ENCODE measurements around the gene S1PR4. TPM values are rescaled to one million over a fixed set of nuclear protein-coding genes. Genes with fewer than 3 reads are reported as not detected.

S1PR4 gene
- total and polyA plus RNA-seq, 9 of the 15 experiments (the other 6 are each of a cell fraction or from before 2014, with no cell fraction given), result 0.27 TPM; not detected in 8

- WGBS (ENCODE audit: insufficient coverage, low coverage, missing lambda C conversion rate), result 93% methylated on average over 22 of the region's 35 CpGs
- no peaks in the 10 kb centered on the region for H3K9me1 ChIP-seq (ENCODE audit: control insufficient read depth, insufficient read depth, low read length)
Observed at GRCh38 chr19:3204646-3205275, 26.2 kb downstream of the S1PR4 start.

DNA sequence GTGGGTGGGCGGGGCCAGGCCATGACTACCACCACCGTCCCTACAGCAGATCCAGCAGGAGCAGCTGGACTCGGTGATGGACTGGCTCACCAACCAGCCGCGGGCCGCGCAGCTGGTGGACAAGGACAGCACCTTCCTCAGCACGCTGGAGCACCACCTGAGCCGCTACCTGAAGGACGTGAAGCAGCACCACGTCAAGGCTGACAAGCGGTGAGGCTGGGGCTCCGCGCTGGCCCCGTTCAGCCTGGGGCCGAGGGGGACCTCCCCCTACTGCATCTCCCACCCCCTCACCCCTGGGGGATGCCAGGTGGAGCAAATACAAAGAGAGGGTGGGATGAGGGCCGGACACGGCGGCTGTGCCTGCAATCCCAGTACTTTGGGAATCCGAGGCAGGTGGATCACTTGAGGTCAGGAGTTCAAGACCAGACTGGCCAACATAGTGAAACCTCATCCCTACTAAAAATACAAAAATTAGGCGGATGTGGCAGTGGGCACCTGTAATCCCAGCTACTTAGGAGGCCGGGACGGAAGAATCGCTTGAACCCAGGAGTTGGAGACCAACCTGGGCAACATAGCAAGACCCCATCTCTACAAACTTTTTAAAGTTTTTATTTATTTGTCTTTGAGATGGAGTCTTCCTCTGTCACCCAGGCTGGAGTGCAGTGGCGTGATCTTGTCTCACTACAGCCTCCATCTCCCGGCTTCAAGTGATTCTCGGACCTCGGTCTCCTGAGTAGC lies 27.8 kb downstream of the S1PR4 start:
- 94% methylated on average over 18 of the region's 28 CpGs for WGBS (ENCODE audit: insufficient coverage, low coverage, missing lambda C conversion rate)
- ChIA-PET POLR2A (no interaction called here), CTCF (ENCODE audit: low intra/inter-chr PET ratio) (no interaction called here)
- Histone ChIP-seq H3K27me3 (ENCODE audit: control insufficient read depth in 2 of 2, insufficient read depth in 2 of 2, low read length in 2 of 2) (no peaks in the 10 kb centered on the region), H3K9ac (ENCODE audit: insufficient read depth in 1 of 2, low read depth in 2 of 2, low read length in 2 of 2) (no peak overlapping the region; a peak in 1 of 4 replicates), H3K4me2 (ENCODE audit: insufficient read depth, low read length) (no peak overlapping the region), H3K27ac (ENCODE audit: extremely low read depth, low read depth, low read length) (no peak overlapping the region), H2AFZ (ENCODE audit: low read depth, low read length) (no peak overlapping the region), H3K79me2 (ENCODE audit: control insufficient read depth, insufficient read depth, low read length) (no peaks in the 10 kb centered on the region), H3K9me3 (replicated peaks; ENCODE audit: control insufficient read depth, insufficient read depth, low read depth, low read length) (no peaks in the 10 kb centered on the region), H3K36me3 (ENCODE audit: control insufficient read depth, insufficient read depth, low read length) (peaks cover 70% of the 10 kb centered on the region; the same call in 2 of the 3 replicates), H3K4me1 (replicated peaks in 1 of 2; ENCODE audit: control insufficient read depth in 2 of 2, insufficient read depth in 2 of 2, low read length in 2 of 2) (peaks cover 0 to 59% of the 10 kb centered on the region in 2 experiments; a peak in 2 of 5 replicates), H3K4me3 (no peak overlapping the region), H4K20me1 (replicated peaks; ENCODE audit: control insufficient read depth, insufficient read depth, low read length) (0 out of 2 replicates have a peak, but pooled peaks cover 10% of the 10 kb centered on the region), H3K9me1 (ENCODE audit: control insufficient read depth, insufficient read depth, low read length) (peaks cover 3% of the 10 kb centered on the region)
- intact Hi-C loops (cut with micrococcal nuclease) (no loop called here), in situ Hi-C loops (cut with MboI) (no loop called here)
- DNase-seq (ENCODE audit: extremely low read depth in 1 of 4, low spot score in 3 of 4) (no peak), FAIRE-seq (no peak), ATAC-seq (no peak)
- BruUV-seq (replicated peaks), result no TSS peak
- TF ChIP-seq ZNF324 (CRISPR knock-in tag; IDR thresholded peaks at IDR 0.05) (no peak), POLR2G (IDR thresholded peaks at IDR 0.05; ENCODE audit: low read depth, low read length) (0 out of 2 replicates have a peak, but pooled peaks have one; percentile 10), DLX4 (CRISPR knock-in tag; IDR thresholded peaks at IDR 0.05) (no peak), ZFP91 (CRISPR knock-in tag; IDR thresholded peaks at IDR 0.05) (no peak), BACH1 (tag; IDR thresholded peaks at IDR 0.05) (no peak), ZNF121 (CRISPR knock-in tag; conservative IDR thresholded peaks at IDR 0.05) (peak; percentile 68)
- TF ChIP-seq, protein P1, sequence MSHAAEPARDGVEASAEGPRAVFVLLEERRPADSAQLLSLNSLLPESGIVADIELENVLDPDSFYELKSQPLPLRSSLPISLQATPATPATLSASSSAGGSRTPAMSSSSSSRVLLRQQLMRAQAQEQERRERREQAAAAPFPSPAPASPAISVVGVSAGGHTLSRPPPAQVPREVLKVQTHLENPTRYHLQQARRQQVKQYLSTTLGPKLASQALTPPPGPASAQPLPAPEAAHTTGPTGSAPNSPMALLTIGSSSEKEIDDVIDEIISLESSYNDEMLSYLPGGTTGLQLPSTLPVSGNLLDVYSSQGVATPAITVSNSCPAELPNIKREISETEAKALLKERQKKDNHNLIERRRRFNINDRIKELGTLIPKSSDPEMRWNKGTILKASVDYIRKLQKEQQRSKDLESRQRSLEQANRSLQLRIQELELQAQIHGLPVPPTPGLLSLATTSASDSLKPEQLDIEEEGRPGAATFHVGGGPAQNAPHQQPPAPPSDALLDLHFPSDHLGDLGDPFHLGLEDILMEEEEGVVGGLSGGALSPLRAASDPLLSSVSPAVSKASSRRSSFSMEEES (CRISPR knock-in tag; IDR thresholded peaks at IDR 0.05), result no peak

More at GRCh38 chr19:3204646-3205275, 26.2 kb downstream of the S1PR4 start:
- no peaks in the 10 kb centered on the region for H3K27me3 ChIP-seq (ENCODE audit: control insufficient read depth in 2 of 2, insufficient read depth in 2 of 2, low read length in 2 of 2)
- DNase-seq (ENCODE audit: extremely low read depth in 1 of 4, low spot score in 3 of 4) (no peak), ATAC-seq (no peak), FAIRE-seq (no peak)
- in situ Hi-C loops (cut with MboI) (no loop called here), intact Hi-C loops (cut with micrococcal nuclease) (no loop called here)
- CTCF ChIA-PET (ENCODE audit: low intra/inter-chr PET ratio), result no interaction called here
- peaks cover 83% of the 10 kb centered on the region; the same call in 2 of the 3 replicates for H3K36me3 ChIP-seq (ENCODE audit: control insufficient read depth, insufficient read depth, low read length)
- TF ChIP-seq SMARCB1 (IDR thresholded peaks at IDR 0.05; ENCODE audit: insufficient read length, low read depth) (no peak), RBFOX2 (IDR thresholded peaks at IDR 0.05; ENCODE audit: low read depth, low read length) (0 out of 2 replicates have a peak, but pooled peaks have one; percentile 3)
- H4K20me1 ChIP-seq (replicated peaks; ENCODE audit: control insufficient read depth, insufficient read depth, low read length), result 0 out of 2 replicates have a peak, but pooled peaks cover 2% of the 10 kb centered on the region
- H3K9ac ChIP-seq (ENCODE audit: insufficient read depth in 1 of 2, low read depth in 2 of 2, low read length in 2 of 2), result no peak overlapping the region; a peak in 1 of 4 replicates
- H3K4me2 ChIP-seq (ENCODE audit: insufficient read depth, low read length), result no peak overlapping the region
- no peaks in the 10 kb centered on the region for H3K79me2 ChIP-seq (ENCODE audit: control insufficient read depth, insufficient read depth, low read length)
- H3K4me3 ChIP-seq, result no peak overlapping the region
- no peaks in the 10 kb centered on the region for H3K9me3 ChIP-seq (replicated peaks; ENCODE audit: control insufficient read depth, insufficient read depth, low read depth, low read length)
- no peak overlapping the region for H2AFZ ChIP-seq (ENCODE audit: low read depth, low read length)
- H3K4me1 ChIP-seq (replicated peaks in 1 of 2; ENCODE audit: control insufficient read depth in 2 of 2, insufficient read depth in 2 of 2, low read length in 2 of 2), result peaks cover 0 to 54% of the 10 kb centered on the region in 2 experiments; a peak in 2 of 5 replicates
- POLR2A ChIA-PET, result interaction anchor here (0.6 to 0.7 kb wide), 2 partner anchors 9 to 71 kb away, joined by 3 to 4 read pairs; no protein-coding TSS in a partner anchor
- H3K27ac ChIP-seq (ENCODE audit: extremely low read depth, low read depth, low read length), result no peak overlapping the region
- no TSS peak for BruUV-seq (replicated peaks)

All from K562 (cell line).